ENCODE data around the gene TENM4.
"Not testable (repeated sequence)": the region's sequence is repeated elsewhere in the genome, so short reads cannot be mapped to it uniquely, and the experiment has no call there.

Gene TENM4

DNA sequence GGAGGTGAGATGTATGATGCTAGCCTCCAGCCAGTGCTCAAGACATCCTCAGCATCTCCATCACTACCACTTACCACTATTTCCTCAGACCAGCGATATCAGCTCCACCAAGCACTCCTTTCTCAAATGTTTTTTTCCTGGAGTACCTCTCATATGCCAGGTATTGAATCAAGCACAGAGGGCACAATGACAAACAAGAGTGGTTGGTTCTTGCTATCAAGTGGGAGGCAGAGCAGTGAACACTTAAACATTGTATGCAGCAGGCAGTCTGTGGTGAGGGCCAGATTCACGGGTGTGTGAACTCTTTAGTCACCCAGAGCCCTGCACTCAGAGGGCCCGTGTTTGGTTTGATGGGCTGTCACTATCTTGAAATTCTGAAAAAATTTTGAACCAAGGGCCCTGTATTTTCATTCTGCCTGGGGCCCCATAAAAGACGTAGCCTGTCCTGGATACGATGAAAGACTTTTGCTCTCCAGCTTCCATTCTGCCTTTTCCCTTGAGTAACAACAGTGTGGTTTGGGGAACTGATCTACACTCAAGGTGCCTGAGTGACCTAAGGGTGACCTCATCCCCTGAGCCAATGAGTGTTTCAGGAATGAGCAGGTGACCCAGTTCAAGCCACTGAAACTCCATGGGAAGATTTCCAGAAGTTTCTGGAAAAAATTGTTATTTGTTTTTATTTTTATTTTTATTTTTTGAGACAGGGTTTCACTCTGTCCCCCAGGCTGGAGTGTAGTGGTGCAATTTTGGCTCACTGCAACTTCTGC is 517.8 kb downstream of the TENM4 start:
- DNase-seq, result no peak

DNA sequence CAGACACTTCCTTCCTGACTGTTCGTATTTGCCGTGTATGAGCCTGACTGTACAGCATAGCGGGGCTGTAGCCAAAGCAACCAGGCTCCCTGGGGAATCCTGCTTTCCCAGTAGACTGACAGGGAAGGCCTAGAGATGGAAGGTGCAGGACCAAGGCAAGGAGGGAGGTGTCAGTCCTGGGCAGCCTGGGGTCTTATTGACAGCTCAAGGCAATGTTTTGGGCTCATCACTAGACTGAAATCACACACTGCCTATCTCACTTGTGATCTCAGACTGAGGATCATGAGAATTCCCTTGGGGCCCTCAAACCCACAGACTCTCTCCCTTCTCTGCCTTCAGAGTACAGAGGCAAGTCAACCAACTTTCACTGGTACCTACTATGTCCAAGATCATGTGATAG is 519.3 kb downstream of the TENM4 start:
- no peak for DNase-seq

DNA sequence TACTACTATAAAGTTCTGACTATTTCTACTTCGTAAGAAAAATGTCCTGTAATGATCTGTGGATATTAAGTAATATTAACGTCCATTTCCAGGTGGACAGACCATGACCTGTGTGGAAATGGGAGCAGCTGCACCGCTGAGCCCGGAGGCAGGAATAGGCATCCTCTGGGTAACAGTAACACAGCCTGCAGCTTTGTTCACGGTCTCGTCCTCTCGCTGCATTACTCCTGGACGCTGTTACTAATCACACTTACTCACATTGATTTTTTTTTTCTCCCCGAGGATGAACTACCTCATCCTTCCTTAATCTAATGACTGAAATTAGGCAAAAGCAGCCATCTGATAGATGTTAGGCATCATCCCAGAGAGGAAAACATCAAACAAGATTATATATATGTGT is 520.5 kb downstream of the TENM4 start:
- no peak for DNase-seq

DNA sequence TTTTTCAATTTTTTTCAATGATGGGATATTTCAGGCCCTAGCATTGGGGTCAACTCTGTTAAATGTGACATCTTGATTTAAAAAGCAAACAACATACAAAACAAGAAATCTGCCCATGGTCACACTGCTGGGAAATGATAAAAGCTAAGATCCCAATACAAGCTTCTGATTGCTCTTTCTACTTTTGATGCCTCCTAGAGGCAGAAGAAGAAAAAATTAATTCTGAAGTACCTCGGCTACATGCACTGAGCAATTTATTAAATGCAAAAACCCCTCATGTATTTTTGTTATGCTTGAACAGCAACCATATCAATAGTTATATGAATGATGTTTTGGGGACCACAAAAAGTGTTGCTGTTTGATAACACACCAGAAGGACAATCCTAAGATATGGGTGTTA is 524.1 kb downstream of the TENM4 start:
- DNase-seq, result no peak

DNA sequence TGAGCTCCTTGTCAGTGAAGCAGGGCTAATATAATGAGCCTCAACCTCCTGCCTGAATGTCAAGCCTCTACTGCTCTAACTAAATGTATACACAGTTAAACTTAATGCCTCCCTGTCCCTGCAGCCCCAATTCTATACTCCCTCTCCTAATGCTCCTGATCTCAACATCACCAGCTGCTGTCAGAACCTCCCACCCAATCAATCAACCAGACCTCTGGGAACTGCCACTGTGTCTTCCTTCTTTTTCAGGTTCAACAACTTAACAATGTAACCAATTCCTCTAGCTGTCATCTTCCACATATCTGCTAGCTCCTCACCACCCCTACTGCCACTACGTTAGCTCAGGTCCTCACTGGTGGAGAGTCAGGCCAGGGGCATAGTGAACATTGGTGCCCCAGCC is 526.3 kb downstream of the TENM4 start:
- DNase-seq, result no peak

DNA sequence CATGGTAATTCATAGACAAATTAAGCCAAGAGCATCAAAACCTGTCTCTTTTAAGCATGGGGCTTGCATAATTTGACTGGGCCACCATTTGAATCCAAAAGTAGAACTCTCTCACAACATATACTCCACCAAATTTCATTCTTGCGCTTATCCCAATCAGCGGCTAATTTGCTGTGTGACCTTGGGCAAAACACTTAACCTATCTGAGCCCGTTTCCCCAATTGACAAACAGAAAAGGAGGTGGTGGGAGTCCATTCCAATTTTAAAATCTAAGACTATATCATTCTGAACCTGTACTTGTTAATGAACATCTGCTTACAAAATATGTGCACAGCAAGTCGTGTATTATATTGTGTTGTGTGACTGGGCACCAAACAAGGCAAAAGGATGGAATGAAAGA is 528.1 kb downstream of the TENM4 start:
- no peak for DNase-seq

DNA sequence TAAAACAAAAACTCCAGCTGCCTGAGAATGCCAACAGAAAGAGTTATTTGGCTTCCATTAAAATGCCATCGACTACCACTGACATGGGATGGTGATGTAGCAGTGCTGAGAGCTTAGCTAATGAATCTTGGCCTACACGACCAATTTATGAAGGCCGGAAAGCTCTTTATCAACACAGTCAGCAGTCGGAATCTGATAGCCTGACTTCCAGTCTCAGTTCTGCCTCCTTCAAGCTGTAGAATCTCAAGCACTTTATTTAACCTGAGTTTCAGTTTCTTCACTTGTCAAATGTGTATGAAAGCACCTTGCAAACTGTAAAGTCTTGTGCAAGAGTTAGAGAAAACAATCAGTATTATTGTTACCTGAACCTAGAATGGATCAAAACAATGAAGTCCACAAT is 530.5 kb downstream of the TENM4 start:
- DNase-seq, result no peak

DNA sequence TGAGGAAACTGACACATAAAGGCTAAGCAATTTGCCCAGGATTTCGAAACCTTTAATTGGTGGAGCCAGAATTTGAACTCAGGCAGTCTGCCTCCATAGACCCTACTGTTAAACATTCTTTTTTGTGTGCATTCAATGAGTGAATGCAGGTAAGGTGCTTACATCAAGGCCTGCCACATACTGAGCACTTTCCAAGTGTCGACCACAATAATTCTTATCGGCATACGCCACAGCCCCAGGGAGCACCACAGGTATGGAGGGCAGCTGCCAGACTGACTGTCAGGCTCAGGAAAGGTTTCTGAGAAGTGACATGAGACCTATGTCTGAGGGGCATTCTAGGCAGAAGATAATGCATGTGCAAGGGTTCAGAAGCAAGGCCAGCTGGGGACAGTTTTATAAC is 531.4 kb downstream of the TENM4 start:
- no peak for DNase-seq

DNA sequence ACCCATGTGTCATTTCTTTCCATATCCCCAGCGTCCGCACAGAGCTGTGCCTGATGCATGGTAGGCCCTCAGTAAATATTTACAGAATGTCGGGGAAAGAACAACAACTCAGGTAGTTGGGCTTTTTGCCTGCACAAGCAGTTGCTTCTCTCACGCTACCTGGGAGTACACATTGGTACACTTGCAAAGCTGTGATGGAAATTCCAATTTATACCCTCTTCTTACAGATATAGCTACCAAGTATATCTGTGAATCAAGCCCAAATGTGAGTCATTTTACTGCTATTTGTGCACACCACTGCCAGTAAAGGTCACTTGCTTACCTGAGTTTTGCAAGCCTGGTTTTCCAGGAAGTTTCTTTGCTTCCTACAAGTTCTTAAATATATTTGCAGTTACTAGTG is 533.2 kb downstream of the TENM4 start:
- DNase-seq, result no peak

DNA sequence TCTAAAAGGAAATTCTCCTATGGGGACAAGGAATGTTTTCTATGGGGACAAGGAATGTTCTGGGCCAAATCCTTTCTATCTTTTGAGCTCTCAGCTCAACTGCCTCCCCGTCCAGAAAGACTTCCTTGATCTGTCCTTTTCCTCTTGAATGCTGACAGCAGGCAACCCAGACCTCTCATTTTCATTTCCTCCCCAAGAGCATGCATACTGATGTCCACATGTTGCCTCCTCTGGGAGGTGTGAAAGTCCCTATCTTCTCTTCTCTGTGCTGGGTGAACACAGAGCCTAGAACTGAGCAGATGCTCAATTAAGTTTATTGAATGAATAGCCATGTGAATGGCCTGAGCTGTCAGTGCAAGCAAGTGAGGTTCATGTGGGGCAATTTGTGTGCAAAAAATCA is 534.3 kb downstream of the TENM4 start:
- DNase-seq, result no peak

DNA sequence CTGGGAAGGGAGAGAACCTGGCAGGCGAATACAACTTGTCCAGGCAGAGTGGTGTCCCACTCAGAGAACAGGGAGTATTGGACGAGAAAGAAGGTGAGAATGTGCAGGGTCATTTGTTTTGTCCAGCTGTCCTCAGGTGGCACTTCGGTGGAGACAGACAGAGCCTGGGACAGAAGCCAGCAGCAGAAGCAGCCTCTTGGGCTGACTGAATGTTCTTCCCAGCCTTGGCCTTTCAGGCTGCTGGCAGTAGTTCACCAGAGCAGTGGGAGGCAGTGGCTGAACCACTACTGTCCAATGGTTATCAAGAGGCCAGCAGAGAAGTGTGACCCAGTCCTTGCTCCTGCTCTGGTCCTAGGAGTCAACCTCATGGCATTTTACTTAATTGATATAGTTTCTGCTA is 535.1 kb downstream of the TENM4 start:
- no peak for DNase-seq

DNA sequence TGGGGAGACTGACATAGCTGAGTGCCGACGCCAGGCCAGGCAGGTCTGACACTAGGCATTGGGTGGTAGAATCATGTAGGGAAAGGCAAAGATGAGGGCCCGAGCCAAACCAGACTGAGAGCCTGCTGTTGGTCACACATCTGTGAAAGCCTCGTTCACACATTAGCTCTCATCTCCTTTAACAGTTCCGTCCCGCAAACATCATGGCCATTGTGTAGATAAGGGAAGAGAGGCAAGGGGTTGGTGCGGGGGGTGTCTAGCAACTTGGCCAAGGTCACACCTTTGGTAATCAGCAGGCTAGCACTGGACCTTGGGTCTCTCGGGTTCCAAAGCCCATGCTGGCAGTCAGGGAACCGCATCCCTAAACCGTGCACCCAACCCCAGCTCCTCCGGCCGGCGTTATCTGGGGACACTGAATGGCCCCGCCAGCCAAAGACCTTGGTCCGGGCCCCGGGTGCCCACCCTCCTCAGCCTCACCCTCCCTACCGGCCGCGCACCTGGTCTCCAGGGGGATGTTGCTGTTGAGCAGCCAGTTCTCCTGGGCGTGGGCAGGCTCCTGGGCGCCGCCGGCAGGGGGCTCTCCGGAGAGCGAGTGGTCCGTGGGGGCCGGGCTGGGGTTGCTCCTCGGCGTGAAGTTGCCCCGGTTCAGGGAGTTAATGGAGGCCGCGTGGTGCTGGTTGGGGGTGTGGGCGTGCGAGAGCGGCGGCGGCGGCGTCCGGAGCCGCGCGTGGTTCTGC is 537.9 kb downstream of the TENM4 start:
- DNase-seq, result no peak

DNA sequence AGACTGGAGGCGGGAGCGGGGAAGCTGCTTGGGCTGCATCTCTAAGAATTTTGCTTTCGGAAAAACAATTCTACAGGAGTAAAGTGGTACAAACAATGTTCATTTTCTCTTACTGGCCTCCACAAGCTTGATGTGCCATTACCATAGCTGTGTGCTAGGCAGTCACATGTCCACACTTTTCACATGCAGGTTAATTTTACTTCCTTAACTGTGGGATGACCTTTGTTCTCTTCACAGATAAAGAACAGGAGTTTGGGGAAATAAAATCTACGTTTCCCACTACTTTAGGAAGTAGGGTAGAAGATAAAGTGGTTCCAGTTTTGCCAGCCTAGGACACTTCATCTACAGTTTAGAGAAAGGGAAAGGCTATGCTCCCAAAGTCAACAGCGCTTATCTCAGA is 539.0 kb downstream of the TENM4 start:
- no peak for DNase-seq

DNA sequence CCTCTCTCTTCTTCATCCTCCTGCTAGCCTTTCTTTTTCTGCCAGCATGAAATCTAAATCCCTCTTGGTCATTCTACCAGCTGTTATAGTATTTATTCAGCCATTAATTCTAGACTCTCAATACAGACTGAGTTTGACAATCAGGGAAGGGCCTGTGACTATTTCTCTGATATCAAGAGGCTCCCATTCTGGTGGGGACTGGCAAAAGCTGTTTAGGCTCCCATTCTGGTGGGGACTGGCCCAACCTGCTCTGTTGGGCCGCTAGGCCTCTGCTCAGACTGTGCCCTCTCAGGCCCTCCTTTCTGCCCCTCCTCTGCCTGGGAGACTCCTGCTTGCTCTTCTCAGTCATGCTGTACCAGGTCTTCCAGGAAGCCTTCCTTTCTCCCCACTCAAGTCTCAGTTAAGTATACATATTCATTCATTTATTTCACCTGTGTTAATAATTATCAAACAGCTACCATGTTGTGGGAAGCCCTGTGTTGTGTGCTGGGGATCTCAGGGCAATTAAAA is 542.5 kb downstream of the TENM4 start:
- DNase-seq, result no peak

DNA sequence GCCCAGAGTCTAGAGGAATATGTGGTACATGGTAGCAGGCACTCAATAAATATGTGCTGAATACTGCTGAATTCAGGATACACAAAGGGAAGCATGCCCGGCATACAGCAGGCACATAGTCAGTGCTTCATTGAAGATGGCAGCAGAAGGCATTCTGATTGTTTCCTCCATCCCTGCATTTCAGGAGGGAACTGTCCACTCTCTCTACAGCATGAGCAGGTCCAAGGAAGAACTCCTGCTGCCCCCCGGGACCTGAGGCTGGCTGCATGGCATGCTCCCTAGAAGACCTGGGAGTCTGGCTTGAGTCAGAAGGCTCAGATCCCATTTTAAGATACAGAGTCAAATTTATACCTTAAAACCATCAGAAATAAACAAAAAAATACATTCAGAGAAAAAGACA is 546.8 kb downstream of the TENM4 start:
- DNase-seq, result no peak

DNA sequence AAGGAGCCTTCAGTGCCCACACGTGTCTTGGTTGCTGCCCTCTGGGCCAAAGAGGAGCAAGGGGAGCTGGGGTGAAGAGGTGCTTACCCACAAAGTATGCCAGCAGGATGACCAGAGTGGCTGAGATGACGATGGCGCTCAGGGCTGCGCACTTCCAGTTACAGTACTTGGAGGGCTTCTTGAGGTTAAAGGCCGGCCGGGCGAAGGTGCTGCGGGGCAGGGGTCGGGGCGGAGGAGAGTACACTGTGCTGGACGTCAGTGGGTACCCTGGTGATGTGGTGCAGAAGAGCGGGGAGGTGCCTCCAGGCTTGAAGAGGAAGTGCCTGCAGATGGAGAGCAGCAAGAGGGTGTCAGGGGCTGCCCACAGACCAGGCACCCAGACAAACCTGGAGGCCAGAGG is 551.1 kb downstream of the TENM4 start:
- DNase-seq, result no peak

DNA sequence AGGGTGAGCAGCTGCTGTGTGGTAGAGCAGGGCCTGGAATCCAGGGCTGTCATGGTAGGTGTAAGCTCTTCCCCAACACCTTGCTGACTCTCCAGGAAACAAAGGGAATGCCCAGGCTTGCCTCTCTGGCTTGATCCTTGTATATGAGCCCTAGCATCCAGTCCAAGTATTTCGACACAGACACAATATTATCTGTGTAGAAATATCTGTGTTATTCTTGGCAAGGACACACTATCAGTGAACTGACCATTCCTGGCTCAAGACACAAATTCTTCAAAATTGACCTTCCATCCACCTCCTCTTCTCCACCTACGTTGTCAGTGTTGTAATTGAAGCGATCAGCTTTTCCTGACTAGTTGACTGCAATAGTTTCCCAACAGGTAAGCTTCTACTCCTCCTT is 554.2 kb downstream of the TENM4 start:
- DNase-seq, result no peak

DNA sequence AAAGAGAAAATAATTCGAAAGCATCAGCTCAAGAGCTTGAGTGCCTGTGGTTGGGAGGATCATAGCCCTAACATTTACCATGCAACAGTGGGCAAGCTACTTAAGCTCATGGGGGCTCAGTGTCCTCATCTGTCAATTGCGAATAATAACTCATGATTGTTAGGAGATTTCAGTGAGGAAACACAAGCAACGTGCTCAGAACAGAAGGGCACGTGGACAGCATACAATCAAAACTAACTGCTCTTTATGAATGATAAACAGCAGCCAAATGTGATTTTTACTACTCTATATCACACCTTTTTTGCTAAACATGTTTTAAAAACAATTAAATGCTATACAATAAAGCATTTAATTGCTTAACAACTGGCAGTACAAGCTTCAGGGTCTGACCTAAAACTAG is 556.1 kb downstream of the TENM4 start:
- no peak for DNase-seq

DNA sequence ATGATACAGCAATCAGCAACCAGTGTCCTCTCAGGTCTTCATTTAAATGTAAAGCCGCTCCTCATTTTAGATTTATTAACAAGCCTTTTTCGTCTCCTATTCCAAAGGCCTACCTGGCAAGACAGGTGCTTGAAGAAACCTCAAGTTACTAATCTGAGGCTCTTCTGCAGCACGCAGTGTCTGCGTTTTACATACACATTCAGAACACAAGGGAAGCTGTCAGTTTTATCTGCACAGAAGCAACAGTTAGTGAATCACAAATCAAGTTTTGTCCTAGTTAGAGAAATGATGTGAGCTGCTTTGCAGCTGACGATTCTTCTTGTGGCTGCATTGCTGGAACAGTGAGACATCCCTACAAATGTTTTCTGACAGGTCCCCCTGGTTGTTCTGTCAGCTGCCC is 557.3 kb downstream of the TENM4 start:
- no peak for DNase-seq

DNA sequence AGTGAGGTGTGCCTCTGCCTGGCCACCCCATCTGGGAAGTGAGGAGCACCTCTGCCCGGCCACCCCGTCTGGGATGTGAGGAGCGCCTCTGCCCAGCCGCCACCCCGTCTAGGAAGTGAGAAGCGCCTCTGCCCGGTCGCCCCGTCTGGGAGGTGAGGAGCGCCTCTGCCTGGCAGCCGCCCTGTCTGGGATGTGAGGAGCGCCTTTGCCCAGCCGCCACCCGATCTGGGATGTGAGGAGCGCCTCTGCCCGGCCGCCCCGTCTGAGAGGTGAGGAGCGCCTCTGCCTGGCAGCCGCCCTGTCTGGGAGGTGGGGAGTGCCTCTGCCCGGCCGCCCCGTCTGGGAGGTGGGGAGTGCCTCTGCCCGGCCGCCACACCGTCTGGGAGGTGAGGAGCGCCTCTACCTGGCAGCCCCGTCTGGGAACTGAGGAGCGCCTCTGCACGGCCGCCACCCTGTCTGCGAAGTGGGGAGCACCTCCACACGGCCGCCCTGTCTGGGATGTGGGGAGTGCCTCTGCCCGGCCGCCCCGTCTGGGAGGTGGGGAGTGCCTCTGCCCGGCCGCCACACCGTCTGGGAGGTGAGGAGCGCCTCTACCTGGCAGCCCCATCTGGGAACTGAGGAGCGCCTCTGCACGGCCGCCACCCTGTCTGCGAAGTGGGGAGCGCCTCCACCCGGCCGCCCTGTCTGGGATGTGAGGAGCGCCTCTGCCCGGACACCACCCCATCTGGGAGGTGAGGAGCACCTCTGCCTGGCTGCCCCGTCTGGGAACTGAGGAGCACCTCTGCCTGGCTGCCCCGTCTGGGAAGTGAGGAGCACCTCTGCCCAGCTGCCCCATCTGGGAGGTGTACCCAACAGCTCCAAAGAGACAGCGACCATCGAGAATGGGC is 561.5 kb downstream of the TENM4 start:
- not testable (repeated sequence) for DNase-seq

DNA sequence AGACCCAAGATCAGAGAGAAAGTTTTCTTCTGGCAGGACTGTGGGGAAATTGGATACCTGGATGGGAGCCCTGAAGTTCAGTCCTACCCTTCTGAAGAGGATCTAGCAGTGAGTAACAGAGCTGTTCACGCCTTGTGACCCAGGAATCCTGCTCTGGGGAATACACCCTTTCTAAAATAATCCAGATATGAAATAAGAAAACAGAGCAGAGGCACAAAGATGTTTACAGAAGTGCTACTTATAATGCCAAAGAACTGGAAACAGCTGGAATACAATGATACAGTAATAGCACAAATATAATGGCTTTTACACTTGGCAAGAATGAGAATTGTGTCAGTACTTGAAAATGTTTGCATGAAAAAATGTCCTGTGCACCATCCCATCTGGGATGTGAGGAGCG is 562.2 kb downstream of the TENM4 start:
- DNase-seq, result no peak

DNA sequence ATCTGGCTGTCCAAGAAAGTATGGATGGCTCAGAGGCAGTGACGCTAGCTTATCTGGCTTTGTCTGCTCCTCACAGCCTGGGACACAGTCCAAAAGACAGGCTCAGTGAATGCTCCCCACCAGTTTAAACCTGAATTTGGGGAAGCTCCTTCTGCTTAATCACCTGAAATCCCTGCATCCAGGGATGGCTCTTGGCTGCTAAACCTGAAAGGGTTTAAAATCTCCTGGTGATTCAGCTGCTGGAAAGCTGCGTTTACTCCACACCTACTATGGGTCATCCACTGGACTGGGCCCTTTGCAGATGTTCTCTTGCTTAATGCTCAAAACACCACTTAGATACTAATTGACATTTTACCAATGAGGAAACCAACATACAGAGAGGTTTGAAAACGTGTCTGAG is 564.2 kb downstream of the TENM4 start:
- DNase-seq, result no peak

DNA sequence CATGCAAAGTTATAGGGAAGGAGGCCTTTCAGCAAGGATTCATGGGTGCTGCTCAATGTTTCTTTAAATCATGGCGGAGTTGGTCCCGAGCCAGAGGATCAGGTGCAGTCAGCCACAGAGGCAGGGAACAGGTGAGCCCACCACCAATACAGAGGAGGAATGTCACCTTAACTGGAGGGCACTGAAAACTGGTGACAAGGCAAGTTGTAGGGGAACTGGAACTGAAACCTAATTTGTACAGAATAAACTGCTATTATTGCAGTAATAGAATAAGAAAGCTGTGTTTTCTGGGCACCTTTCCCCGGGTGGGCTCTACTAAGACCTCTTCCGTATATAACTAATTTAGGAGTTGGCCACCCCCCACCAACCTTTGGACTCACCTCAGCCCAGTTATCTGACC is 570.2 kb downstream of the TENM4 start:
- DNase-seq, result no peak

All from T-helper 1 cell (primary cell).